ENCODE measurements around the gene PIGBOS1.

DNA sequence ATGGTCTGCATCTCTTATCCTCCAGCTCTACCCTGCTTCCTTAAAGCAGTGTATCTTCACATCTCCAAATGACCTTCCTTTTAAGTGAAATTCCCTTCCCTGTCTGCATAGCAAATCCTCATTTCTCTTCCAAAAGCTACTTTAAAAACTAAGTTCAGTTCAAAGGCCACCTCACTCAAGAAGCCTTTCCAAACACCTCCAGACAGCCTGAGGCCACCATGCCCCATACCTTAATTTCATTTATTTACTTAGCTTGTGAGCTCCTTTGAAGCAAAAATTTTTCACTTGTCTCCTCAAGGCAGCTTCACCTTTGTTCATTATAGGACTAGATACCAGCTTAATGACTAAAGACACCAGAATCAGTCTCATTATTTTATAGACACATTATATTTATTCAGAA lies 39.5 kb upstream of the PIGBOS1 start:
- TF ChIP-seq ESRRA (IDR thresholded peaks at IDR 0.05; ENCODE audit: borderline replicate concordance, low read depth) (no peak), ATF1 (CRISPR knock-in tag; IDR thresholded peaks at IDR 0.05) (no peak), ATF1 (tag; IDR thresholded peaks at IDR 0.05) (no peak), POLR2A (conservative IDR thresholded peaks at IDR 0.05) (no peak), HOXB6 (CRISPR knock-in tag; IDR thresholded peaks at IDR 0.05; ENCODE audit: borderline replicate concordance) (no peak), HNRNPL (IDR thresholded peaks at IDR 0.05; ENCODE audit: low read depth, low read length) (no peak), ZNF143 (CRISPR knock-in tag; IDR thresholded peaks at IDR 0.05) (no peak), EZH2 (IDR thresholded peaks at IDR 0.05; ENCODE audit: borderline replicate concordance, low read depth, low read length) (no peak), CHD2 (IDR thresholded peaks at IDR 0.05; ENCODE audit: low read depth, low read length) (no peak)
- TF ChIP-seq, protein P1, sequence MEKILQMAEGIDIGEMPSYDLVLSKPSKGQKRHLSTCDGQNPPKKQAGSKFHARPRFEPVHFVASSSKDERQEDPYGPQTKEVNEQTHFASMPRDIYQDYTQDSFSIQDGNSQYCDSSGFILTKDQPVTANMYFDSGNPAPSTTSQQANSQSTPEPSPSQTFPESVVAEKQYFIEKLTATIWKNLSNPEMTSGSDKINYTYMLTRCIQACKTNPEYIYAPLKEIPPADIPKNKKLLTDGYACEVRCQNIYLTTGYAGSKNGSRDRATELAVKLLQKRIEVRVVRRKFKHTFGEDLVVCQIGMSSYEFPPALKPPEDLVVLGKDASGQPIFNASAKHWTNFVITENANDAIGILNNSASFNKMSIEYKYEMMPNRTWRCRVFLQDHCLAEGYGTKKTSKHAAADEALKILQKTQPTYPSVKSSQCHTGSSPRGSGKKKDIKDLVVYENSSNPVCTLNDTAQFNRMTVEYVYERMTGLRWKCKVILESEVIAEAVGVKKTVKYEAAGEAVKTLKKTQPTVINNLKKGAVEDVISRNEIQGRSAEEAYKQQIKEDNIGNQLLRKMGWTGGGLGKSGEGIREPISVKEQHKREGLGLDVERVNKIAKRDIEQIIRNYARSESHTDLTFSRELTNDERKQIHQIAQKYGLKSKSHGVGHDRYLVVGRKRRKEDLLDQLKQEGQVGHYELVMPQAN (IDR thresholded peaks at IDR 0.05; ENCODE audit: borderline replicate concordance): no peak
- TF ChIP-seq, protein P2, sequence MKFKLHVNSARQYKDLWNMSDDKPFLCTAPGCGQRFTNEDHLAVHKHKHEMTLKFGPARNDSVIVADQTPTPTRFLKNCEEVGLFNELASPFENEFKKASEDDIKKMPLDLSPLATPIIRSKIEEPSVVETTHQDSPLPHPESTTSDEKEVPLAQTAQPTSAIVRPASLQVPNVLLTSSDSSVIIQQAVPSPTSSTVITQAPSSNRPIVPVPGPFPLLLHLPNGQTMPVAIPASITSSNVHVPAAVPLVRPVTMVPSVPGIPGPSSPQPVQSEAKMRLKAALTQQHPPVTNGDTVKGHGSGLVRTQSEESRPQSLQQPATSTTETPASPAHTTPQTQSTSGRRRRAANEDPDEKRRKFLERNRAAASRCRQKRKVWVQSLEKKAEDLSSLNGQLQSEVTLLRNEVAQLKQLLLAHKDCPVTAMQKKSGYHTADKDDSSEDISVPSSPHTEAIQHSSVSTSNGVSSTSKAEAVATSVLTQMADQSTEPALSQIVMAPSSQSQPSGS (CRISPR knock-in tag; IDR thresholded peaks at IDR 0.05): no peak
- TF ChIP-seq, protein P3, sequence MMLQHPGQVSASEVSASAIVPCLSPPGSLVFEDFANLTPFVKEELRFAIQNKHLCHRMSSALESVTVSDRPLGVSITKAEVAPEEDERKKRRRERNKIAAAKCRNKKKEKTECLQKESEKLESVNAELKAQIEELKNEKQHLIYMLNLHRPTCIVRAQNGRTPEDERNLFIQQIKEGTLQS (IDR thresholded peaks at IDR 0.05): no peak
- TF ChIP-seq, protein P3 (CRISPR knock-in tag; conservative IDR thresholded peaks at IDR 0.05): no peak
